Breast epithelium (tissue), 3 donors: ENCODE data around the gene EDEM2.
"Not testable (repeated sequence)": the region's sequence is repeated elsewhere in the genome, so short reads cannot be mapped to it uniquely, and the experiment has no call there.

ENCODE experiments used
- POLR2A ChIP-seq: fragments of 450-650 bp; IDR thresholded peaks from one replicate; pipeline ENCODE4 v1.6.1; 2016; ENCODE audit warnings: antibody characterized with exemption, mild to moderate bottlenecking, moderate library complexity
- TF ChIP-seq, protein P1 (sequence below), 3 donors: fragments of 450-650 bp; IDR thresholded peaks; one replicate each; pipeline ENCODE4 v1.5.1; 2016 to 2017; ENCODE audit warnings: antibody characterized with exemption in 3 of 3, mild to moderate bottlenecking in 3 of 3, moderate library complexity in 3 of 3

DNA sequence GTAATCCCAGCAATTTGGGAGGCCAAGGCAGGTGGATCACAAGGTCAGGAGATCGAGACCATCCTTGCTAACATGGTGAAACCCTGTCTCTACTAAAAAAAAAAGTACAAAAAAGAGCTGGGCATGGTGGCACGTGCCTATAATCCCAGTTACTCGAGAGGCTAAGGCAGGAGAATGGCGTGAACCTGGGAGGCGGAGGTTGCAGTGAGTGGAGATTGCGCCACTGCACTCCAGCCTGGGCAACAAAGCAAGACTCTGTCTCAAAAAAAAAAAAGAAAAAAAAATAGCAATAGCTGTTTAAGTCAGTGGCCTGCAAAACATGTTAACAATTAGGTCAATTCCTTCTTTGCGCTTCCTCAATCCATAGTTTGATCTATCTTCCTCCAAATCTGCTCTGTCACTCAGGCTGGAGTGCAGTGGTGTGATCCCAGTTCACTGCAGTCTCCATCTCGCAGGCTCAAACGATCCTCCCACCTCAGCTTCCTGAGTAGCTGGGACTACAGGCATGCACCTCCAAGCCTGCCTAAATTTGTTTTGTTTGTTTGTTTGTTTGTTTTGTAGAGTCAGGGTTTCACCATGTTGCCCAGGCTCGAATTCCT is 39.7 kb upstream of the EDEM2 start:
- TF ChIP-seq, protein P1, sequence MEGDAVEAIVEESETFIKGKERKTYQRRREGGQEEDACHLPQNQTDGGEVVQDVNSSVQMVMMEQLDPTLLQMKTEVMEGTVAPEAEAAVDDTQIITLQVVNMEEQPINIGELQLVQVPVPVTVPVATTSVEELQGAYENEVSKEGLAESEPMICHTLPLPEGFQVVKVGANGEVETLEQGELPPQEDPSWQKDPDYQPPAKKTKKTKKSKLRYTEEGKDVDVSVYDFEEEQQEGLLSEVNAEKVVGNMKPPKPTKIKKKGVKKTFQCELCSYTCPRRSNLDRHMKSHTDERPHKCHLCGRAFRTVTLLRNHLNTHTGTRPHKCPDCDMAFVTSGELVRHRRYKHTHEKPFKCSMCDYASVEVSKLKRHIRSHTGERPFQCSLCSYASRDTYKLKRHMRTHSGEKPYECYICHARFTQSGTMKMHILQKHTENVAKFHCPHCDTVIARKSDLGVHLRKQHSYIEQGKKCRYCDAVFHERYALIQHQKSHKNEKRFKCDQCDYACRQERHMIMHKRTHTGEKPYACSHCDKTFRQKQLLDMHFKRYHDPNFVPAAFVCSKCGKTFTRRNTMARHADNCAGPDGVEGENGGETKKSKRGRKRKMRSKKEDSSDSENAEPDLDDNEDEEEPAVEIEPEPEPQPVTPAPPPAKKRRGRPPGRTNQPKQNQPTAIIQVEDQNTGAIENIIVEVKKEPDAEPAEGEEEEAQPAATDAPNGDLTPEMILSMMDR (IDR thresholded peaks at IDR 0.05), result not testable (repeated sequence)
- not testable (repeated sequence) for TF ChIP-seq POLR2A
